Testis (tissue), 2 donors: ENCODE measurements around the gene GALM.

ENCODE experiments used
- CTCF ChIP-seq, 3 experiments: fragments of 450-650 bp in 2 of 3; fragments of 200-600 bp in 1 of 3; sonication (generic) in 1 of 3; IDR thresholded peaks; one replicate each; pipeline ENCODE4 v1.5.1; 2016 to 2019; ENCODE audit warnings: antibody characterized with exemption in 3 of 3, mild to moderate bottlenecking in 2 of 3, moderate library complexity in 1 of 3
- POLR2A ChIP-seq: fragments of 450-650 bp; IDR thresholded peaks from one replicate; pipeline ENCODE4 v1.6.1; 2017; ENCODE audit warnings: antibody characterized with exemption, mild to moderate bottlenecking, moderate library complexity

DNA sequence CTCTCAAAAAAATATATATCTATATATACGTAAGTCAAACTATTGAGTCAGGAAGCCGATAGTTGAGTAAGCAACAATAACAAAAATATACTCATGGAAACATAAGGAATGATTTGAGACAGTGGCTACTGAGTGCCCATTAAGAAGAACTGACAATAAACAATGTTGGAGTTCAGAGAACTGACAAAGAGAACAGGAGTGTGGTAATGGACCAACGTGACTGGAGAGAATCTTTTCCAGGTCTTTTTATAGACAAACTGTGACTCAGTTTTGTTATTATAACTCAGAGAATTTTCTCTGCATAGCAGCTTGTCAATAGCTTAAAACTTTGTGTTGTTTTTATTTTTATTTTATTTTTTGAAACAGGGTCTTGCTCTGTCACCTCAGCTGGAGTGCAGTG lies 4.6 kb upstream of the GALM start:
- no peak for TF ChIP-seq POLR2A
- TF ChIP-seq CTCF (IDR thresholded peaks at IDR 0.05) = no peak
